RCC 7860 (cell line): ENCODE results near the gene CDC42SE2.
A peak's percentile ranks its signal among the peaks of the same experiment; 100 is the strongest.
"Not testable (repeated sequence)": the region's sequence is repeated elsewhere in the genome, so short reads cannot be mapped to it uniquely, and the experiment has no call there.

Experiments used
- DNase-seq: peaks from one replicate; pipeline ENCODE4 v3.0.0-alpha.2; 2015; ENCODE audit warnings: low spot score
- FAIRE-seq: peaks from 2 replicates; lab custom pipeline; 2012; peaks lifted over from hg19 to GRCh38; lab: Jason Lieb, UNC

Gene CDC42SE2

GRCh38 chr5:131277875-131278740 lies 14.3 kb downstream of the CDC42SE2 start:
- FAIRE-seq = no peak
- DNase-seq = no peak

- DNase-seq, FAIRE-seq: not testable (repeated sequence)
Measured at GRCh38 chr5:131278741-131279124, 14.9 kb downstream of the CDC42SE2 start.

- no peak for FAIRE-seq
- no peak for DNase-seq
Measured at GRCh38 chr5:131279204-131279603, 15.4 kb downstream of the CDC42SE2 start.

- FAIRE-seq (no peak), DNase-seq (no peak)
Measured at GRCh38 chr5:131280417-131280816, 16.6 kb downstream of the CDC42SE2 start.

- no peak for FAIRE-seq
- no peak for DNase-seq
Measured at GRCh38 chr5:131281133-131281867, 17.4 kb downstream of the CDC42SE2 start.

GRCh38 chr5:131281868-131282234 lies 18.0 kb downstream of the CDC42SE2 start:
- FAIRE-seq (peak; percentile 40), DNase-seq (no peak)

GRCh38 chr5:131282235-131282634 lies 18.4 kb downstream of the CDC42SE2 start:
- FAIRE-seq = no peak
- no peak for DNase-seq

GRCh38 chr5:131285703-131286399 lies 22.0 kb downstream of the CDC42SE2 start:
- DNase-seq (no peak), FAIRE-seq (no peak)

GRCh38 chr5:131286400-131286715 lies 22.5 kb downstream of the CDC42SE2 start:
- DNase-seq (no peak), FAIRE-seq (no peak)

GRCh38 chr5:131288328-131288727 lies 24.5 kb downstream of the CDC42SE2 start:
- DNase-seq (no peak), FAIRE-seq (no peak)

- FAIRE-seq = no peak
- no peak for DNase-seq
Measured at GRCh38 chr5:131289738-131290137, 25.9 kb downstream of the CDC42SE2 start.

GRCh38 chr5:131296213-131296672 lies 32.4 kb downstream of the CDC42SE2 start:
- FAIRE-seq (no peak), DNase-seq (no peak)

- FAIRE-seq = no peak
Measured at GRCh38 chr5:131297886-131298285, 34.0 kb downstream of the CDC42SE2 start.

GRCh38 chr5:131299465-131299864 lies 35.6 kb downstream of the CDC42SE2 start:
- FAIRE-seq (no peak), DNase-seq (no peak)

More at GRCh38 chr5:131297886-131298285, 34.0 kb downstream of the CDC42SE2 start:
- DNase-seq = no peak

GRCh38 chr5:131302506-131302905 lies 38.7 kb downstream of the CDC42SE2 start:
- DNase-seq = no peak
- FAIRE-seq = no peak

- DNase-seq = no peak
- FAIRE-seq = no peak
Measured at GRCh38 chr5:131303537-131303936, 39.7 kb downstream of the CDC42SE2 start.

GRCh38 chr5:131304414-131304813 lies 40.6 kb downstream of the CDC42SE2 start:
- FAIRE-seq (no peak), DNase-seq (no peak)

GRCh38 chr5:131305138-131305689 lies 41.4 kb downstream of the CDC42SE2 start:
- no peak for FAIRE-seq

GRCh38 chr5:131305906-131306305 lies 42.1 kb downstream of the CDC42SE2 start:
- DNase-seq = no peak
- FAIRE-seq = no peak

More at GRCh38 chr5:131305138-131305689, 41.4 kb downstream of the CDC42SE2 start:
- DNase-seq = no peak

- not testable (repeated sequence) for DNase-seq, FAIRE-seq
Measured at GRCh38 chr5:131312235-131312772, 48.5 kb downstream of the CDC42SE2 start.

GRCh38 chr5:131316026-131316425 lies 52.2 kb downstream of the CDC42SE2 start:
- no peak for FAIRE-seq

More at GRCh38 chr5:131316026-131316425, 52.2 kb downstream of the CDC42SE2 start:
- no peak for DNase-seq
